WTC11 (cell line): ENCODE data around the gene PRRC2B. TPM values are rescaled to one million over a fixed set of nuclear protein-coding genes. Genes with fewer than 3 reads are reported as not detected.
A peak's percentile ranks its signal among the peaks of the same experiment; 100 is the strongest.

ENCODE experiments used
- ATAC-seq: fragments of 200-7000 bp; cut with Tn5 transposase; 2 replicates; pipeline ENCODE4 v1.10.0; 2021; ENCODE audit warnings: mild to moderate bottlenecking, moderate library complexity
- CTCF ChIA-PET: fragments of 300-600 bp; sonication (Branson Sonifier 250); formaldehyde crosslinking; loops from one replicate; lab custom pipeline; 2021; ENCODE audit warnings: antibody characterized with exemption; lab: Charles Lee
- POLR2A ChIA-PET: fragments of 350-600 bp; sonication (Branson Sonifier 250); formaldehyde crosslinking; loops from one replicate; lab custom pipeline; 2021; ENCODE audit warnings: antibody characterized with exemption; lab: Charles Lee
- DNase-seq: peaks from one replicate; pipeline ENCODE4 v3.0.0; 2021; ENCODE audit warnings: low spot score
- H3K27ac Mint-ChIP-seq: 2 replicates; pipeline ENCODE4 v1.8.0; 2021; ENCODE audit warnings: mixed read lengths
- H3K27me3 Mint-ChIP-seq: 2 replicates; pipeline ENCODE4 v1.8.0; 2021; ENCODE audit warnings: low read depth, mild to moderate bottlenecking, moderate library complexity, mixed read lengths
- H3K36me3 Mint-ChIP-seq: 2 replicates; pipeline ENCODE4 v1.8.0; 2021; ENCODE audit warnings: mixed read lengths
- H3K4me1 Mint-ChIP-seq: 2 replicates; pipeline ENCODE4 v1.8.0; 2022; ENCODE audit warnings: mixed read lengths
- H3K4me3 Mint-ChIP-seq: 2 replicates; pipeline ENCODE4 v1.8.0; 2021; ENCODE audit warnings: mild to moderate bottlenecking, moderate library complexity, mixed read lengths
- H3K9me3 Mint-ChIP-seq: 2 replicates; pipeline ENCODE4 v1.8.0; 2021; ENCODE audit warnings: mixed read lengths
- FOXJ3 ChIP-seq: sonication (generic); formaldehyde crosslinking; IDR thresholded peaks from 2 replicates; pipeline ENCODE4 v1.9.0; 2021; ENCODE audit warnings: missing genetic modification reagents, mild to moderate bottlenecking, borderline replicate concordance
- GTF2I ChIP-seq: fragments of 250-450 bp; sonication (Bioruptor Pico); conservative IDR thresholded peaks from 2 replicates; pipeline ENCODE4 v1.4.0; 2021; ENCODE audit warnings: mild to moderate bottlenecking
- SMAD3 ChIP-seq: sonication (generic); formaldehyde crosslinking; IDR thresholded peaks from 2 replicates; pipeline ENCODE4 v1.8.0; 2022; ENCODE audit warnings: missing genetic modification reagents, mild to moderate bottlenecking, borderline replicate concordance
- ZNF317 ChIP-seq: sonication (generic); formaldehyde crosslinking; IDR thresholded peaks from 2 replicates; pipeline ENCODE4 v1.8.1; 2023; ENCODE audit warnings: low read depth, mild to moderate bottlenecking, moderate library complexity, missing genetic modification reagents, borderline replicate concordance
- ZNF423 ChIP-seq: fragments of 250-450 bp; sonication (Bioruptor Pico); IDR thresholded peaks from 2 replicates; pipeline ENCODE4 v2.1.2; 2022; ENCODE audit warnings: mild to moderate bottlenecking, moderate library complexity
- total RNA-seq: library from RNA; stranded (reverse); gene quantifications from 3 replicates; pipeline ENCODE4 v1.2.3, GENCODE V29; 2021
- TF ChIP-seq, protein P1 (sequence below): sonication (generic); formaldehyde crosslinking; IDR thresholded peaks from 2 replicates; pipeline ENCODE4 v1.8.0; 2023; ENCODE audit warnings: mild to moderate bottlenecking, missing genetic modification reagents
- TF ChIP-seq, protein P2 (sequence below): fragments of 250-450 bp; sonication (Bioruptor Pico); IDR thresholded peaks from 2 replicates; pipeline ENCODE4 v1.9.0; 2021; ENCODE audit warnings: moderate library complexity, mild to moderate bottlenecking, inconsistent platforms, borderline replicate concordance
- TF ChIP-seq, protein P3 (sequence below): sonication (generic); formaldehyde crosslinking; IDR thresholded peaks from 2 replicates; pipeline ENCODE4 v1.8.1; 2023; ENCODE audit warnings: mild to moderate bottlenecking, missing genetic modification reagents
- TF ChIP-seq, protein P4 (sequence below): sonication (generic); formaldehyde crosslinking; IDR thresholded peaks from 2 replicates; pipeline ENCODE4 v1.8.1; 2023; ENCODE audit warnings: mild to moderate bottlenecking, missing genetic modification reagents
- TF ChIP-seq, protein P5 (sequence below): fragments of 250-450 bp; sonication (Bioruptor Pico); IDR thresholded peaks from 2 replicates; pipeline ENCODE4 v1.8.0; 2021; ENCODE audit warnings: mild to moderate bottlenecking
- TF ChIP-seq, protein P6 (sequence below): sonication (generic); formaldehyde crosslinking; IDR thresholded peaks from 2 replicates; pipeline ENCODE4 v1.8.1; 2023; ENCODE audit warnings: mild to moderate bottlenecking, missing genetic modification reagents, moderate library complexity
- TF ChIP-seq, protein P7 (sequence below): sonication (generic); formaldehyde crosslinking; IDR thresholded peaks from 2 replicates; pipeline ENCODE4 v1.8.1; 2022; ENCODE audit warnings: missing genetic modification reagents, borderline replicate concordance
- TF ChIP-seq, protein P8 (sequence below): sonication (generic); formaldehyde crosslinking; IDR thresholded peaks from 2 replicates; pipeline ENCODE4 v1.8.0; 2022; ENCODE audit warnings: mild to moderate bottlenecking, missing genetic modification reagents
- TF ChIP-seq, protein P9 (sequence below): fragments of 250-450 bp; sonication (Bioruptor Pico); IDR thresholded peaks from 2 replicates; pipeline ENCODE4 v1.9.0; 2021; ENCODE audit warnings: mild to moderate bottlenecking

PRRC2B gene
- total RNA-seq, 1 experiment from 2014 or later = 272 TPM

DNA sequence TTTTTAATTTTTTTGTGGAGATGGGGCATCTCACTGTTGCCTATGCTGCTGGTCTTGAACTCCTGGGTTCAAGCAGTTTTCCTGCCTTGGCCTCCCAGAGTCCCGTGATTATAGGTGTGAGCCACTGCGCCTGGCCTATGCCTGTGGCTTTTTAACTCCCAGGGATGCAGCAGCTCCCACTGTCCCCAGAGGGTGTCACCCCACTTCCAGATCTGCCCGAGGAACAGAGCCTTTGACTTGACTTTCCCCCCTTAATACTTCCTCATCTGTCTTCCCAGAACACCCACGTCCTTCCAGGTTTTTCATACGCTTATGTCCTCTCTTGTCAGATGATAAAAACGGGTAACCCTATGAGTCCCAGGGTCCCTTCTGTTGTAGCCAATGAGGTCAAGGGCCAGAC lies 7.6 kb upstream of the PRRC2B start (continued):
- TF ChIP-seq, protein P1, sequence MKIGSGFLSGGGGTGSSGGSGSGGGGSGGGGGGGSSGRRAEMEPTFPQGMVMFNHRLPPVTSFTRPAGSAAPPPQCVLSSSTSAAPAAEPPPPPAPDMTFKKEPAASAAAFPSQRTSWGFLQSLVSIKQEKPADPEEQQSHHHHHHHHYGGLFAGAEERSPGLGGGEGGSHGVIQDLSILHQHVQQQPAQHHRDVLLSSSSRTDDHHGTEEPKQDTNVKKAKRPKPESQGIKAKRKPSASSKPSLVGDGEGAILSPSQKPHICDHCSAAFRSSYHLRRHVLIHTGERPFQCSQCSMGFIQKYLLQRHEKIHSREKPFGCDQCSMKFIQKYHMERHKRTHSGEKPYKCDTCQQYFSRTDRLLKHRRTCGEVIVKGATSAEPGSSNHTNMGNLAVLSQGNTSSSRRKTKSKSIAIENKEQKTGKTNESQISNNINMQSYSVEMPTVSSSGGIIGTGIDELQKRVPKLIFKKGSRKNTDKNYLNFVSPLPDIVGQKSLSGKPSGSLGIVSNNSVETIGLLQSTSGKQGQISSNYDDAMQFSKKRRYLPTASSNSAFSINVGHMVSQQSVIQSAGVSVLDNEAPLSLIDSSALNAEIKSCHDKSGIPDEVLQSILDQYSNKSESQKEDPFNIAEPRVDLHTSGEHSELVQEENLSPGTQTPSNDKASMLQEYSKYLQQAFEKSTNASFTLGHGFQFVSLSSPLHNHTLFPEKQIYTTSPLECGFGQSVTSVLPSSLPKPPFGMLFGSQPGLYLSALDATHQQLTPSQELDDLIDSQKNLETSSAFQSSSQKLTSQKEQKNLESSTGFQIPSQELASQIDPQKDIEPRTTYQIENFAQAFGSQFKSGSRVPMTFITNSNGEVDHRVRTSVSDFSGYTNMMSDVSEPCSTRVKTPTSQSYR (CRISPR knock-in tag) = no peak
- TF ChIP-seq SMAD3 (CRISPR knock-in tag) (no peak), ZNF423 (CRISPR knock-in tag) (no peak)

DNA sequence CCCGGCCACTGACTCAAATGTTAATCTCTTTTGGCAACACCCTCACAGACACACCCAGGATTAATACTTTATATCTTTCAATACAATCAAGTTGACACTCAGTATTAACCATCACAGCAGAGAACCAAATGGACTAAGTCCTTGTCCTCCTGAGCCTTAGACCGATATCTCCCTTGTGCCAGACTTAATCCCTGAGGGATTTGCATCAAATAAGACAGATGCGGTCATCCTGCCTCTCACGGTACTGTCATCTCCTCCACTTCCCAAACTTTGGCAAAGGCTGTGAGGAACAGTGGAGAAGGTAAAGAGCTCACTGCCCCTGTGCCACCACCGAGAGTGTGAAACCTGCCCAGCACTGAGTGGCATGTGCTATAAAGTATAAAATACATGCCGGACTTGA lies 6.5 kb upstream of the PRRC2B start:
- Mint-ChIP-seq H3K36me3 (0 out of 2 replicates have a peak, but pooled peaks cover 2% of the 10 kb centered on the region), H3K27me3 (no peaks in the 10 kb centered on the region; the same call in 1 of the 2 replicates), H3K4me3 (no peak overlapping the region), H3K9me3 (peaks cover 3% of the 10 kb centered on the region; the same call in 1 of the 2 replicates), H3K4me1 (peaks cover 28% of the 10 kb centered on the region), H3K27ac (peak overlapping the region; percentile 58)
- no peak for ATAC-seq
- POLR2A ChIA-PET = interaction anchor here (0.6 kb wide), 1 partner anchor 10 kb away, joined by 3 read pairs; no protein-coding TSS in a partner anchor
- TF ChIP-seq ZNF317 (CRISPR knock-in tag) (no peak), FOXJ3 (CRISPR knock-in tag) (no peak), GTF2I (CRISPR knock-in tag) (no peak)
- TF ChIP-seq, protein P2, sequence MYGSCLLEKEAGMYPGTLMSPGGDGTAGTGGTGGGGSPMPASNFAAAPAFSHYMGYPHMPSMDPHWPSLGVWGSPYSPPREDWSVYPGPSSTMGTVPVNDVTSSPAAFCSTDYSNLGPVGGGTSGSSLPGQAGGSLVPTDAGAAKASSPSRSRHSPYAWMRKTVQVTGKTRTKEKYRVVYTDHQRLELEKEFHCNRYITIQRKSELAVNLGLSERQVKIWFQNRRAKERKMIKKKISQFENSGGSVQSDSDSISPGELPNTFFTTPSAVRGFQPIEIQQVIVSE (CRISPR knock-in tag) = no peak
- TF ChIP-seq, protein P3, sequence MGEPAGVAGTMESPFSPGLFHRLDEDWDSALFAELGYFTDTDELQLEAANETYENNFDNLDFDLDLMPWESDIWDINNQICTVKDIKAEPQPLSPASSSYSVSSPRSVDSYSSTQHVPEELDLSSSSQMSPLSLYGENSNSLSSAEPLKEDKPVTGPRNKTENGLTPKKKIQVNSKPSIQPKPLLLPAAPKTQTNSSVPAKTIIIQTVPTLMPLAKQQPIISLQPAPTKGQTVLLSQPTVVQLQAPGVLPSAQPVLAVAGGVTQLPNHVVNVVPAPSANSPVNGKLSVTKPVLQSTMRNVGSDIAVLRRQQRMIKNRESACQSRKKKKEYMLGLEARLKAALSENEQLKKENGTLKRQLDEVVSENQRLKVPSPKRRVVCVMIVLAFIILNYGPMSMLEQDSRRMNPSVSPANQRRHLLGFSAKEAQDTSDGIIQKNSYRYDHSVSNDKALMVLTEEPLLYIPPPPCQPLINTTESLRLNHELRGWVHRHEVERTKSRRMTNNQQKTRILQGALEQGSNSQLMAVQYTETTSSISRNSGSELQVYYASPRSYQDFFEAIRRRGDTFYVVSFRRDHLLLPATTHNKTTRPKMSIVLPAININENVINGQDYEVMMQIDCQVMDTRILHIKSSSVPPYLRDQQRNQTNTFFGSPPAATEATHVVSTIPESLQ (CRISPR knock-in tag) = no peak
- TF ChIP-seq, protein P4, sequence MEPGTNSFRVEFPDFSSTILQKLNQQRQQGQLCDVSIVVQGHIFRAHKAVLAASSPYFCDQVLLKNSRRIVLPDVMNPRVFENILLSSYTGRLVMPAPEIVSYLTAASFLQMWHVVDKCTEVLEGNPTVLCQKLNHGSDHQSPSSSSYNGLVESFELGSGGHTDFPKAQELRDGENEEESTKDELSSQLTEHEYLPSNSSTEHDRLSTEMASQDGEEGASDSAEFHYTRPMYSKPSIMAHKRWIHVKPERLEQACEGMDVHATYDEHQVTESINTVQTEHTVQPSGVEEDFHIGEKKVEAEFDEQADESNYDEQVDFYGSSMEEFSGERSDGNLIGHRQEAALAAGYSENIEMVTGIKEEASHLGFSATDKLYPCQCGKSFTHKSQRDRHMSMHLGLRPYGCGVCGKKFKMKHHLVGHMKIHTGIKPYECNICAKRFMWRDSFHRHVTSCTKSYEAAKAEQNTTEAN (CRISPR knock-in tag) = no peak
- DNase-seq = no peak
- CTCF ChIA-PET = no interaction called here

DNA sequence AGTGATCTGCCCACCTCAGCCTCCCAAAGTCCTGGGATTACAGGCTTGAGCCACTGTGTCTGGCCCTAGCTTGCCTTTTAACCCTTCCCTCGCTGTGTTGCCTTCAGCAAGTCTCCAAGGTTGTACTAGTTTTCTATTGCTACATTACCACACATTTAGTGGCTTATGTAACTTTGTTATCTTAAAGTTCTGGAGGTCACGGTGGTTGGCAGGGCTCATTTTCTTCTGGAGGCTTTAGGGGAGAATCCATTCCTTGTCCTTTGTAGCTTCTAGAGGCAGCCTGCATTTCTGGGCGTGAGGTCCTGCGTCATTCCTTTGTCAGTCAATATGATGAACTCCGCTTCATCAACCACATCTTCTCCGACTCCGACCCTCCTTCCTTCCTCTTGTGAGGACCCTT lies 2.9 kb upstream of the PRRC2B start:
- Mint-ChIP-seq H3K4me1 (peaks cover 30% of the 10 kb centered on the region), H3K27ac (peak overlapping the region; percentile 28; the same call in 1 of the 2 replicates), H3K36me3 (0 out of 2 replicates have a peak, but pooled peaks cover 3% of the 10 kb centered on the region), H3K9me3 (peaks cover 3% of the 10 kb centered on the region; the same call in 1 of the 2 replicates), H3K27me3 (no peaks in the 10 kb centered on the region; the same call in 1 of the 2 replicates), H3K4me3 (no peak overlapping the region)
- CTCF ChIA-PET = interaction anchor here (1.3 kb wide), 1 partner anchor 41 kb away, joined by 6 read pairs; no protein-coding TSS in a partner anchor
- ATAC-seq = no peak
- TF ChIP-seq, protein P5, sequence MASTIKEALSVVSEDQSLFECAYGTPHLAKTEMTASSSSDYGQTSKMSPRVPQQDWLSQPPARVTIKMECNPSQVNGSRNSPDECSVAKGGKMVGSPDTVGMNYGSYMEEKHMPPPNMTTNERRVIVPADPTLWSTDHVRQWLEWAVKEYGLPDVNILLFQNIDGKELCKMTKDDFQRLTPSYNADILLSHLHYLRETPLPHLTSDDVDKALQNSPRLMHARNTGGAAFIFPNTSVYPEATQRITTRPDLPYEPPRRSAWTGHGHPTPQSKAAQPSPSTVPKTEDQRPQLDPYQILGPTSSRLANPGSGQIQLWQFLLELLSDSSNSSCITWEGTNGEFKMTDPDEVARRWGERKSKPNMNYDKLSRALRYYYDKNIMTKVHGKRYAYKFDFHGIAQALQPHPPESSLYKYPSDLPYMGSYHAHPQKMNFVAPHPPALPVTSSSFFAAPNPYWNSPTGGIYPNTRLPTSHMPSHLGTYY = no peak
- TF ChIP-seq, protein P6, sequence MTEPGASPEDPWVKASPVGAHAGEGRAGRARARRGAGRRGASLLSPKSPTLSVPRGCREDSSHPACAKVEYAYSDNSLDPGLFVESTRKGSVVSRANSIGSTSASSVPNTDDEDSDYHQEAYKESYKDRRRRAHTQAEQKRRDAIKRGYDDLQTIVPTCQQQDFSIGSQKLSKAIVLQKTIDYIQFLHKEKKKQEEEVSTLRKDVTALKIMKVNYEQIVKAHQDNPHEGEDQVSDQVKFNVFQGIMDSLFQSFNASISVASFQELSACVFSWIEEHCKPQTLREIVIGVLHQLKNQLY (CRISPR knock-in tag) = no peak
- TF ChIP-seq, protein P7, sequence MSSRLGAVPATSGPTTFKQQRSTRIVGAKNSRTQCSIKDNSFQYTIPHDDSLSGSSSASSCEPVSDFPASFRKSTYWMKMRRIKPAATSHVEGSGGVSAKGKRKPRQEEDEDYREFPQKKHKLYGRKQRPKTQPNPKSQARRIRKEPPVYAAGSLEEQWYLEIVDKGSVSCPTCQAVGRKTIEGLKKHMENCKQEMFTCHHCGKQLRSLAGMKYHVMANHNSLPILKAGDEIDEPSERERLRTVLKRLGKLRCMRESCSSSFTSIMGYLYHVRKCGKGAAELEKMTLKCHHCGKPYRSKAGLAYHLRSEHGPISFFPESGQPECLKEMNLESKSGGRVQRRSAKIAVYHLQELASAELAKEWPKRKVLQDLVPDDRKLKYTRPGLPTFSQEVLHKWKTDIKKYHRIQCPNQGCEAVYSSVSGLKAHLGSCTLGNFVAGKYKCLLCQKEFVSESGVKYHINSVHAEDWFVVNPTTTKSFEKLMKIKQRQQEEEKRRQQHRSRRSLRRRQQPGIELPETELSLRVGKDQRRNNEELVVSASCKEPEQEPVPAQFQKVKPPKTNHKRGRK (CRISPR knock-in tag) = no peak
- TF ChIP-seq, protein P8, sequence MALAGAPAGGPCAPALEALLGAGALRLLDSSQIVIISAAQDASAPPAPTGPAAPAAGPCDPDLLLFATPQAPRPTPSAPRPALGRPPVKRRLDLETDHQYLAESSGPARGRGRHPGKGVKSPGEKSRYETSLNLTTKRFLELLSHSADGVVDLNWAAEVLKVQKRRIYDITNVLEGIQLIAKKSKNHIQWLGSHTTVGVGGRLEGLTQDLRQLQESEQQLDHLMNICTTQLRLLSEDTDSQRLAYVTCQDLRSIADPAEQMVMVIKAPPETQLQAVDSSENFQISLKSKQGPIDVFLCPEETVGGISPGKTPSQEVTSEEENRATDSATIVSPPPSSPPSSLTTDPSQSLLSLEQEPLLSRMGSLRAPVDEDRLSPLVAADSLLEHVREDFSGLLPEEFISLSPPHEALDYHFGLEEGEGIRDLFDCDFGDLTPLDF (CRISPR knock-in tag) = no peak
- TF ChIP-seq, protein P9, sequence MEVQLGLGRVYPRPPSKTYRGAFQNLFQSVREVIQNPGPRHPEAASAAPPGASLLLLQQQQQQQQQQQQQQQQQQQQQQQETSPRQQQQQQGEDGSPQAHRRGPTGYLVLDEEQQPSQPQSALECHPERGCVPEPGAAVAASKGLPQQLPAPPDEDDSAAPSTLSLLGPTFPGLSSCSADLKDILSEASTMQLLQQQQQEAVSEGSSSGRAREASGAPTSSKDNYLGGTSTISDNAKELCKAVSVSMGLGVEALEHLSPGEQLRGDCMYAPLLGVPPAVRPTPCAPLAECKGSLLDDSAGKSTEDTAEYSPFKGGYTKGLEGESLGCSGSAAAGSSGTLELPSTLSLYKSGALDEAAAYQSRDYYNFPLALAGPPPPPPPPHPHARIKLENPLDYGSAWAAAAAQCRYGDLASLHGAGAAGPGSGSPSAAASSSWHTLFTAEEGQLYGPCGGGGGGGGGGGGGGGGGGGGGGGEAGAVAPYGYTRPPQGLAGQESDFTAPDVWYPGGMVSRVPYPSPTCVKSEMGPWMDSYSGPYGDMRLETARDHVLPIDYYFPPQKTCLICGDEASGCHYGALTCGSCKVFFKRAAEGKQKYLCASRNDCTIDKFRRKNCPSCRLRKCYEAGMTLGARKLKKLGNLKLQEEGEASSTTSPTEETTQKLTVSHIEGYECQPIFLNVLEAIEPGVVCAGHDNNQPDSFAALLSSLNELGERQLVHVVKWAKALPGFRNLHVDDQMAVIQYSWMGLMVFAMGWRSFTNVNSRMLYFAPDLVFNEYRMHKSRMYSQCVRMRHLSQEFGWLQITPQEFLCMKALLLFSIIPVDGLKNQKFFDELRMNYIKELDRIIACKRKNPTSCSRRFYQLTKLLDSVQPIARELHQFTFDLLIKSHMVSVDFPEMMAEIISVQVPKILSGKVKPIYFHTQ (CRISPR knock-in tag) = no peak
- no peak for DNase-seq
- POLR2A ChIA-PET = interaction anchor here (1.2 kb wide), 1 partner anchor 18 kb away, joined by 4 read pairs; no protein-coding TSS in a partner anchor
